Activated CD8-positive, alpha-beta memory T cell treated with anti-CD3 and anti-CD28 coated beads for 24 hours (primary cell): ENCODE results near the gene SETD1A.

Source experiments
- DNase-seq: peaks from one replicate; pipeline ENCODE4 v3.0.0-alpha.2; 2020

Gene SETD1A

GRCh38 chr16:30957456-30958174 lies at the start of gene SETD1A:
SETD1A (plus strand) TSS chr16:30957754; CDS start chr16:30958732, 978 bp downstream.
- DNase-seq = peak; percentile 99

DNA sequence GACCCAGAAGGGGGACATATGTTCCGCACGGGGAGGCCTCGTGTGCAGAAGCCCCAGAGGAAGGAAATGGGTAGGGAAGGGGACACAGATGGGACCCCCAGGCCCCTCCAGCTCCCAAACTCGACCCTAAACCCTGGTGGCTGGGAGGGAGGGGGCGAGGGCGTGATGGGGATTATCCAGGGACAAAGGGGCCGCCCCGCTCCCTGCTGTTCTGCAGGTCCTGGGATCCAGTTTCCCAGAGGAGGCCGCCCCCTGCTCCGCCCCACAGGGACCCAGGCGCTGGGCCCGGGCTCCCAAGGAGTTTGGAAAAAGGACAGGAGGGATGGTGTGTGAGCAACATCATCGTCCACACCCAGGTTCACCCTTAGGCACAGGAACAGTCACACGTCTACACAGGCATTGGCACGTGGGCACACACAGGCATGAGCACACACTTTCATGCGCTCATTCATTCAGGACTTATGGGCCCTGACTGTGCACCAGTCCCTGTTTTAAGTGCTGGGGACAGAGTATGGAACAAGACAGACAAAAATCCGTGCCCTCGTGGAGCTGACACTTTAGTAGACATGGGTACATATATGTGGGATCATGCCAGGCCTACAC lies 47.0 kb upstream of the SETD1A start:
- DNase-seq = no peak

GRCh38 chr16:30912794-30913412 lies 44.7 kb upstream of the SETD1A start:
- no peak for DNase-seq

DNA sequence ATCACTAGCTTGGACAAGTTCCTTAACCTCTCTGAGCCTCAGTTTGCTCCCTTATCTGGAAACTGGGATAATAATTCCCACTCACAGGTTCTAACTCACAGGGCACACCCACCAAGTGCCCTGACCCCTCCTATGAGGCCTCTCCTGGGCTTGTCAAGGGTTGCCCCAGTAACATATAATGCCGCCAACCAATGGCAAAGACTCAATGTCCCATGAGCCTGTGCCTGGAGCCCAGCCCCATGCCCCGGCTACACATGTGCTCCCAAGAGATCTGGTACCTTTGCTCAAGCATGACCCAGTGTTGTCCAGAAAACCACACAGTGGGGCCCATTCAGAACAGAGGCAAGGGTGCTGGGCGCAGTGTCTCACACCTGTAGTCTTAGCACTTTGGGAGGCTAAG lies 42.7 kb upstream of the SETD1A start:
- DNase-seq = no peak

GRCh38 chr16:30918614-30919013 lies 38.9 kb upstream of the SETD1A start:
- DNase-seq = no peak

GRCh38 chr16:30920891-30921290 lies 36.7 kb upstream of the SETD1A start:
- DNase-seq = no peak

- DNase-seq = no peak
Observed at GRCh38 chr16:30921459-30921747, 36.2 kb upstream of the SETD1A start.

GRCh38 chr16:30921748-30922419 lies 35.7 kb upstream of the SETD1A start:
- DNase-seq = peak; percentile 93

GRCh38 chr16:30922420-30922959 lies 35.1 kb upstream of the SETD1A start:
- peak; percentile 99 for DNase-seq

GRCh38 chr16:30922960-30923535 lies 34.5 kb upstream of the SETD1A start:
- DNase-seq = peak; percentile 95

DNA sequence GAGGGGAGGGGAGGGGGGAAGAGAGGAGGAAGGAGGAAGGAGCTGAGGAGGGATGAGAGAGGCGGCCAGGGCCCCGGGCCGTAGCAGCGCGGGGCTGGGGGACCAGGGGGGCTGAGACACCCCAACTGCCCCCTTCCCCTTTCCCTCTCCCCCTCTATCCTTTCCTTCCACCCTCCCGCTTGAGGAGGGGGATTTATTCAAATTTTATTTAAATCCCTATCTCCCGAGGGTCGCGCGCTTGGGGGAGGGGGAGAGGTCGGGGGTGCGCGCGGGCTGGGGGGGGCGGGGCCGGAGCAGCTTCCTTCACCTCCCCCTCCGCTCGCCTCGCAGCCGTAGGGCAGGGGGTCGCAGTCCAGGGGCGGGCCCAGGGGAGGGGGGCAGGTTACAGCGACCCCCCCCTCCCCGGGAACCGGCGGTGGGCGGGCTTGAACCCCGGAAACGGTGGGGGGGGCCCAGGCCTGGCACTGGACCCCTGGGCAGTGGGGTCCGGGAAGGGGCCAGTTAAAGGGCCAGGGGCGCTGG lies 33.9 kb upstream of the SETD1A start, which contains the start of gene FBXL19:
Gene FBXL19 (plus strand): TSS at position 19 of the 522 bp plus-strand sequence. CDS start 2,183 bp downstream, outside the sequence.
- DNase-seq = no peak

- no peak for DNase-seq
Observed at GRCh38 chr16:30924076-30924912, 33.3 kb upstream of the SETD1A start.

- DNase-seq = no peak
Observed at GRCh38 chr16:30924913-30925631, 32.5 kb upstream of the SETD1A start.

- DNase-seq = no peak
Observed at GRCh38 chr16:30925632-30925987, 31.9 kb upstream of the SETD1A start.

- no peak for DNase-seq
Observed at GRCh38 chr16:30925995-30926811, 31.4 kb upstream of the SETD1A start.

- no peak for DNase-seq
Observed at GRCh38 chr16:30926937-30927788, 30.4 kb upstream of the SETD1A start.

GRCh38 chr16:30927789-30928378 lies 29.7 kb upstream of the SETD1A start:
- peak; percentile 68 for DNase-seq

DNA sequence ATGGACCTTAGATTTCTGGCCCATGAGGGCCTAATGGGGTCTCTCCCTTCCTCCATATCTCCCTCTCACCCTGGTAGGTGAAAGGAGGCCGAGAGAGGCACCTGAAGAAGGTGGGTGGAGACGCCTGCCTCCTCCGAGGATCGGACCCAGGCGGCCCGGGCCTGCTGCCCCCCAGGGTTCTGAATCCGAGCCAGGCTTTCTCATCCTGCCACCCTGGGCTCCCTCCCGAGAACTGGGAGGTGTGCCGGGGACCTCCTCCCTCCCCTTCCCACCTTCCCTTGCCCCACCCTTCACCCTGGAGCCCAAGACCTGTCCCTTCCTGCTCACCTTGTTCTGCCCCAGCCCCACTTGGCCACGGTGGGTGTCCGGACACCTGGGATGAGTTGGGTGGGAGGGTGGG lies 29.2 kb upstream of the SETD1A start:
- no peak for DNase-seq

DNA sequence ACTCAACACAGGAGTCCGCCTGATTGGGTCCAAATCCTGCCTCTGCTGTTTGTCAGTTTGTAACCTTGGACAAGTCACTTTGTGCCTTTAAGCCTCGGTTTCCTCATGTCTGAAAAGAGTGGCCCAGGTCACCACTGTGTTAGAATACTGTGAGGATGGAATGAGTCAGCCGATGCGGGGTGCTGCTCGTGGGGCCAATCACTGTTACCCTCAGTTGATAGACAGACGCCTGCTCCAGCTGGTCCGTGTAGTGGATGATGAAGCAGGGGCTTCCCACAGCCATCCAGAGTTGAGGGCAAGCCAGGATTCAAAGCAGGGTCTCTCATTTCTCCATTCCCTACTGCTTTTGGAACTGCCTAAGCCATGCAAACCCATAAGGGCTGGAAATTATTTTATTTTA lies 28.4 kb upstream of the SETD1A start:
- DNase-seq = no peak
